Stomach (tissue), 9 donors: Measurements from ENCODE around the gene TOMM22. TPM values are rescaled to one million over a fixed set of nuclear protein-coding genes. Genes with fewer than 3 reads are reported as not detected.

Experiments
- DNase-seq, 2 donors: peaks; one replicate each; pipeline versions ENCODE4 v3.0.0 to v3.0.0-alpha.2; 2013 to 2019
- H3K27ac ChIP-seq, 5 donors: fragments of 200-600 bp in 4 of 5; sonication (generic) in 4 of 5; one replicate each; pipeline ENCODE4 v1.5.1; 2013 to 2019; ENCODE audit warnings: mild to moderate bottlenecking in 1 of 5, moderate library complexity in 1 of 5
- H3K27me3 ChIP-seq, 3 donors: fragments of 200-600 bp; sonication (generic); one replicate each; pipeline ENCODE4 v1.5.1; 2017 to 2019; ENCODE audit warnings: mixed run types in 1 of 3
- H3K36me3 ChIP-seq, 4 donors: fragments of 200-600 bp; sonication (generic); 1 replicate in 3 of 4; 2 replicates in 1 of 4; pipeline ENCODE4 v1.5.1; 2016 to 2019
- H3K4me1 ChIP-seq, 4 donors: fragments of 200-600 bp; sonication (generic); one replicate each; pipeline ENCODE4 v1.5.1; 2016 to 2019
- H3K4me3 ChIP-seq, 4 donors: fragments of 200-600 bp; sonication (generic) in 3 of 4; one replicate each; pipeline ENCODE4 v1.5.1; 2016 to 2019; ENCODE audit warnings: mild to moderate bottlenecking in 1 of 4
- H3K9me3 ChIP-seq, 4 donors: fragments of 200-600 bp; sonication (generic); one replicate each; pipeline ENCODE4 v1.5.1; 2016 to 2019
- EP300 ChIP-seq: sonication (generic); formaldehyde crosslinking; IDR thresholded peaks from one replicate; pipeline ENCODE4 v1.6.1; 2017; ENCODE audit warnings: antibody characterized with exemption
- POLR2A ChIP-seq, 4 donors: fragments of 450-650 bp; IDR thresholded peaks; one replicate each; pipeline ENCODE4 v1.6.1; 2016; ENCODE audit warnings: antibody characterized with exemption in 4 of 4, control low read depth in 2 of 4, mild to moderate bottlenecking in 1 of 4, moderate library complexity in 1 of 4
- POLR2AphosphoS5 ChIP-seq, 3 donors: sonication (generic); formaldehyde crosslinking; IDR thresholded peaks; one replicate each; pipeline ENCODE4 v1.6.1; 2016; ENCODE audit warnings: antibody characterized with exemption in 3 of 3
- WGBS, 5 donors: extraction: QIAGEN DNeasy Blood & Tissue Kit in 3 of 5; methylation state at CpG; one replicate each; pipeline versions ENCODE4 v1.1.5 to v1.1.7; 2013 to 2018; 5-methylcytosine and 5-hydroxymethylcytosine counted together
- intact Hi-C: fragments of 100-400 bp; cut with DNase I; formaldehyde crosslinking; loops from one replicate; pipeline ENCODE4 v1.15.1; 2023; ENCODE audit warnings: low total_unique reads
- polyA plus RNA-seq, 3 donors: library from polyadenylated mRNA; stranded (reverse); fragments of 200-250 nt; gene quantifications; one replicate each; pipeline ENCODE4 v1.2.3, GENCODE V29; 2013
- total RNA-seq, 5 donors: library from RNA; depleted of rRNA; stranded (reverse); fragments of >200 nt; gene quantifications; one replicate each; pipeline versions ENCODE4 v1.1.0 to v1.2.3, GENCODE V29; 2014 to 2016
- TF ChIP-seq, protein P1 (sequence below), 7 experiments: fragments of 450-650 bp in 4 of 7; fragments of 200-600 bp in 3 of 7; sonication (generic) in 3 of 7; IDR thresholded peaks; one replicate each; pipeline ENCODE4 v1.5.1; 2016 to 2019; ENCODE audit warnings: antibody characterized with exemption in 7 of 7, control low read depth in 2 of 7, mild to moderate bottlenecking in 1 of 7
- donor health status: healthy with polysubstance abuse.
- donor health status: Bipolar disorder and iron deficiency.
- donor health status: healthy.

TOMM22 gene
- total and polyA plus RNA-seq, 8 donors: 22.6 to 66.5 (median 37.4) TPM

DNA sequence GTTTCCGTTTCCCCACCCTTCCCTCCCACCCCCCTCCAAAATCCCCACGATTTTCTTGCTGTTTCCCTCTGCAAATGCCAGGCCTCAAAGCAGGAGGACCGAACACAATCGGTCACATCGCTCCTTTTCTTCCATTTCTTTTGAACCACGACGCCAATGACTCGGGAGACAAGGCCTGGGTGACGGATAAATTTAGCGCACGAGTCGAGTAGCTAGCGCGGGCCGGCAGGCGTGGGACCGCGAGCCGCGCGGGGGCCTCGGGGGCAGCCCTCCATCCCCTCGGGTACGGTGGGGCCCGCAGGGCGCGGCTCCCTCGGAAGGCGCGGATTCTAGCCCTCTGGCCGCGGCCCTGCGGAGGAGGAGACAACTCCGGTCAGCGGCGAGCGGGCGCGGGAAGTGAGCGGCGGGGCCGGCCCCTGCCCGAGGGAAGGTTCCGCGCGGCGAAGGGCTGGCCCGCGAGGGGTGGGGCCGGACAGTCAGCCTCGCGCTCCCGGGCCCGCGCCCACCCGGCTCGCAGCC lies 18.6 kb downstream of the TOMM22 start:
- Histone ChIP-seq H3K9me3 (no peaks in the 10 kb centered on the region), H3K4me1 (peaks cover 60 to 65% (median 63%) of the 10 kb centered on the region in 4 donors), H3K4me3 (peak overlapping the region; percentile 59 to 85 (median 70)), H3K27me3 (no peaks in the 10 kb centered on the region), H3K27ac (peak overlapping the region; percentile 96 to 100 (median 99)), H3K36me3 (no peaks in the 10 kb centered on the region)
- TF ChIP-seq POLR2A (IDR thresholded peaks at IDR 0.05) (no peak), POLR2AphosphoS5 (IDR thresholded peaks at IDR 0.05) (no peak), EP300 (no peak)
- TF ChIP-seq, protein P1, sequence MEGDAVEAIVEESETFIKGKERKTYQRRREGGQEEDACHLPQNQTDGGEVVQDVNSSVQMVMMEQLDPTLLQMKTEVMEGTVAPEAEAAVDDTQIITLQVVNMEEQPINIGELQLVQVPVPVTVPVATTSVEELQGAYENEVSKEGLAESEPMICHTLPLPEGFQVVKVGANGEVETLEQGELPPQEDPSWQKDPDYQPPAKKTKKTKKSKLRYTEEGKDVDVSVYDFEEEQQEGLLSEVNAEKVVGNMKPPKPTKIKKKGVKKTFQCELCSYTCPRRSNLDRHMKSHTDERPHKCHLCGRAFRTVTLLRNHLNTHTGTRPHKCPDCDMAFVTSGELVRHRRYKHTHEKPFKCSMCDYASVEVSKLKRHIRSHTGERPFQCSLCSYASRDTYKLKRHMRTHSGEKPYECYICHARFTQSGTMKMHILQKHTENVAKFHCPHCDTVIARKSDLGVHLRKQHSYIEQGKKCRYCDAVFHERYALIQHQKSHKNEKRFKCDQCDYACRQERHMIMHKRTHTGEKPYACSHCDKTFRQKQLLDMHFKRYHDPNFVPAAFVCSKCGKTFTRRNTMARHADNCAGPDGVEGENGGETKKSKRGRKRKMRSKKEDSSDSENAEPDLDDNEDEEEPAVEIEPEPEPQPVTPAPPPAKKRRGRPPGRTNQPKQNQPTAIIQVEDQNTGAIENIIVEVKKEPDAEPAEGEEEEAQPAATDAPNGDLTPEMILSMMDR (IDR thresholded peaks at IDR 0.05): no peak
- intact Hi-C loops: no loop called here
- DNase-seq: peak in 1 of 2 donors; percentile 79
- 0 to 1% (median 0%) methylated on average over 31 to 57 of the region's 57 CpGs for WGBS, 5 donors

DNA sequence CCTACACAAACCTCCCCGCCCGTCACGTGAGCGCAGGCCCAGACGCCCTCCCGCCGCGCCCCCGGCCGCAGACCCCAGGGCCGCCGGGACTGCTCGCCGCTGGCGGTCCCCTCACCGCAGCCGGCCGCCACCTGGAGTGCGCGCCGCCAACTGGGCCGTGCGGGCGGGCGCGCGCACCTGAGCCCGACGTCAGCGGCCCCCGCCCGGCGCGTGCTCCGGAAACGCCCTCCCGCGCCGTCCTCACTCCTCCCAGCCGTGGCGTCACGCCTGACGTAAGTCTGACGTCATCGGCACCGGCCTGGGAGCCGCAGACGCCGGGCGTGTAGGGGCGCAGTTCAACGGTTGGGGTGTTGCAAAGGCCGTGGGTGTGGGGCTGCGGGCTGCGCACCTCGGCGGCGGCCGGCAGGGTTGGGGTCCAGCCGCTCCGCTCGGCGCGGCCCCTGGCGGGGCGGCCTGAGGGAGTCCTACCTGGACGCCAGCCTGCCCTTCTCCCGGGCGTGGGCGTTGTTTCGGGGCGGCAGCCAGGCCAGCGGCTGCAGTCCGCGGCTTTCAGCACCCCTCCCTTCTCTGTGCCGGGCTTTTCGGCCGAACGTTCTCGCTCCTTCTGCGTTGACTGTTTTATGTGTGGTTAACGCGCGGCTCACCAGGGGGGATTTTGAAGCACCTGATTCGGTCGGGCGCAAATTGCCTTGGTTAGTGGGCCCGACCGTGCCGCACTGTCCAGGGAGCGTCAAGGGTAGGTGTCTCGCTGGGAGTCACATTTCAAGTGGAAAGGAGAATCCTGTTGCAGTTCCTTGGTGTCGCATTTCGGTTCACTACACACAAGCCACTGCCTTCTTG lies 19.3 kb downstream of the TOMM22 start, which contains the start of gene JOSD1:
TSS of gene JOSD1 (minus strand) at position 155 of the 840 bp plus-strand sequence. CDS start 956 bp downstream, outside the sequence.
- 0 to 2% (median 0%) methylated on average over 23 to 94 of the region's 94 CpGs for WGBS, 5 donors
- Histone ChIP-seq H3K27me3 (no peaks in the 10 kb centered on the region), H3K36me3 (no peaks in the 10 kb centered on the region)

GRCh38 chr22:38704654-38705234 lies 23.0 kb downstream of the TOMM22 start:
- 5 to 11% (median 7%) methylated on average over 10 of the region's 10 CpGs for WGBS, 5 donors
- peak overlapping the region; percentile 80 to 100 (median 96) for H3K27ac ChIP-seq
- H3K36me3 ChIP-seq: peaks cover 0 to 8% (median 3%) of the 10 kb centered on the region in 4 donors
- TF ChIP-seq EP300 (no peak), POLR2A (IDR thresholded peaks at IDR 0.05) (no peak), POLR2AphosphoS5 (IDR thresholded peaks at IDR 0.05) (no peak)
- TF ChIP-seq, protein P1 (IDR thresholded peaks at IDR 0.05): no peak
- H3K9me3 ChIP-seq: no peaks in the 10 kb centered on the region
- peak in 1 of 2 donors; percentile 42 for DNase-seq
- H3K4me1 ChIP-seq: peaks cover 41 to 52% (median 47%) of the 10 kb centered on the region in 4 donors
- peak overlapping the region; percentile 29 to 41 (median 35) for H3K4me3 ChIP-seq
- intact Hi-C loops: no loop called here
- no peaks in the 10 kb centered on the region for H3K27me3 ChIP-seq

More for the DNA sequence above, 19.3 kb downstream of the TOMM22 start, which contains the start of gene JOSD1:
- Histone ChIP-seq H3K27ac (peak within 1 kb of the TSS; percentile 96 to 100 (median 99)), H3K4me1 (peaks cover 53 to 59% (median 56%) of the 10 kb centered on the region in 4 donors), H3K9me3 (no peaks in the 10 kb centered on the region), H3K4me3 (peak within 1 kb of the TSS; percentile 59 to 85 (median 70))
- intact Hi-C loops: no loop called here
- peak in 2 of 4 donors; percentile 60 to 84 for TF ChIP-seq POLR2A (IDR thresholded peaks at IDR 0.05)
- TF ChIP-seq EP300: peak; percentile 60
- TF ChIP-seq, protein P1 (IDR thresholded peaks at IDR 0.05): no peak
- TF ChIP-seq POLR2AphosphoS5 (IDR thresholded peaks at IDR 0.05): peak; percentile 98 to 100 (median 99)
- DNase-seq: peak; percentile 98
